OCI-LY7 (cell line): ENCODE results near the gene SPINK5. TPM values are rescaled to one million over a fixed set of nuclear protein-coding genes. Genes with fewer than 3 reads are reported as not detected.
"Not testable (repeated sequence)": the region's sequence is repeated elsewhere in the genome, so short reads cannot be mapped to it uniquely, and the experiment has no call there.

Experiments used
- BruUV-seq: library from RNA; stranded (reverse); fragments of 400-500 nt; replicated peaks from 2 replicates; lab custom pipeline; 2021; lab: Mats Ljungman, UMichigan
- CTCF ChIA-PET: fragments of 300-600 bp; sonication (Branson Sonifier 250); formaldehyde crosslinking; loops from one replicate; lab custom pipeline; 2022; ENCODE audit warnings: antibody characterized with exemption; ENCODE audit not compliant: unreplicated experiment; lab: Charles Lee
- POLR2A ChIA-PET: fragments of 300-600 bp; sonication (Branson Sonifier 250); formaldehyde crosslinking; loops from one replicate; lab custom pipeline; 2022; ENCODE audit warnings: antibody characterized with exemption; lab: Charles Lee
- DNase-seq: peaks from one replicate; pipeline ENCODE4 v3.0.0-alpha.2; 2015; ENCODE audit warnings: low spot score
- H2AFZ ChIP-seq: fragments of 200-600 bp; sonication (generic), shearing (Covaris generic); 2 replicates; pipeline ENCODE4 v1.6.1; 2014; ENCODE audit warnings: mild to moderate bottlenecking, antibody characterized with exemption, low read length, moderate library complexity
- H3K27ac ChIP-seq: fragments of 200-600 bp; sonication (generic); 2 replicates; pipeline ENCODE4 v1.5.1; 2014; ENCODE audit warnings: mixed run types, low read depth, mild to moderate bottlenecking, moderate library complexity, low read length, inconsistent platforms; ENCODE audit not compliant: poor library complexity, severe bottlenecking
- H3K36me3 ChIP-seq: fragments of 200-600 bp; sonication (generic); 2 replicates; pipeline ENCODE4 v1.6.1; 2014; ENCODE audit warnings: mild to moderate bottlenecking, antibody characterized with exemption, low read length, moderate library complexity, mixed read lengths; ENCODE audit not compliant: insufficient read depth
- H3K4me1 ChIP-seq: fragments of 200-600 bp; sonication (generic); 2 replicates; pipeline ENCODE4 v1.5.1; 2014; ENCODE audit warnings: mild to moderate bottlenecking, low read length; ENCODE audit not compliant: insufficient read depth, poor library complexity, severe bottlenecking
- H3K4me2 ChIP-seq: fragments of 200-600 bp; sonication (generic); 2 replicates; pipeline ENCODE4 v1.6.1; 2014; ENCODE audit warnings: mild to moderate bottlenecking, low read length
- H3K4me3 ChIP-seq: fragments of 200-600 bp; sonication (generic); 2 replicates; pipeline ENCODE4 v1.5.1; 2014; ENCODE audit warnings: mild to moderate bottlenecking, low read depth, low read length; ENCODE audit not compliant: poor library complexity, severe bottlenecking
- H3K79me2 ChIP-seq: fragments of 200-600 bp; sonication (generic); 2 replicates; pipeline ENCODE4 v1.6.1; 2016; ENCODE audit warnings: low read depth, mild to moderate bottlenecking, low read length, moderate library complexity, mixed read lengths; ENCODE audit not compliant: insufficient read depth
- H3K9me2 ChIP-seq: fragments of 200-600 bp; sonication (generic); 2 replicates; pipeline ENCODE4 v1.6.1; 2016; ENCODE audit warnings: mild to moderate bottlenecking, low read length, mixed read lengths; ENCODE audit not compliant: insufficient read depth
- H3K9me3 ChIP-seq: fragments of 200-600 bp; sonication (generic); 2 replicates; pipeline ENCODE4 v1.6.1; 2014; ENCODE audit warnings: mild to moderate bottlenecking, mixed run types, low read length, mixed read lengths
- H4K20me1 ChIP-seq: fragments of 200-600 bp; sonication (generic); 2 replicates; pipeline ENCODE4 v1.6.1; 2014; ENCODE audit warnings: mild to moderate bottlenecking, antibody characterized with exemption, low read length, moderate library complexity, mixed read lengths; ENCODE audit not compliant: insufficient read depth
- EZH2phosphoT487 ChIP-seq: fragments of 200-600 bp; sonication (generic); IDR thresholded peaks from 2 replicates; pipeline ENCODE4 v1.6.1; 2018; ENCODE audit warnings: low read depth, borderline replicate concordance, mild to moderate bottlenecking, mixed run types, antibody characterized with exemption, low read length, moderate library complexity, mixed read lengths
- intact Hi-C: fragments of 100-400 bp; cut with micrococcal nuclease; formaldehyde crosslinking; loops from one replicate; pipeline ENCODE4 v1.10.0; 2022; ENCODE audit not compliant: unreplicated experiment
- total RNA-seq, 2 experiments: library from RNA; depleted of rRNA in 1 of 2; stranded (reverse); fragments of >200 nt in 1 of 2; shearing (Covaris generic) in 1 of 2; gene quantifications; 2 replicates each; pipeline ENCODE4 v1.2.3, GENCODE V29; 2014 to 2022
- TF ChIP-seq, protein P1 (sequence below): fragments of 200-600 bp; sonication (generic); conservative IDR thresholded peaks from 2 replicates; pipeline ENCODE4 v1.5.1; 2014; ENCODE audit warnings: mild to moderate bottlenecking, antibody characterized with exemption, low read length, moderate library complexity, mixed read lengths

Gene SPINK5
- total RNA-seq, 2 experiments from 2014 or later, result not detected

DNA sequence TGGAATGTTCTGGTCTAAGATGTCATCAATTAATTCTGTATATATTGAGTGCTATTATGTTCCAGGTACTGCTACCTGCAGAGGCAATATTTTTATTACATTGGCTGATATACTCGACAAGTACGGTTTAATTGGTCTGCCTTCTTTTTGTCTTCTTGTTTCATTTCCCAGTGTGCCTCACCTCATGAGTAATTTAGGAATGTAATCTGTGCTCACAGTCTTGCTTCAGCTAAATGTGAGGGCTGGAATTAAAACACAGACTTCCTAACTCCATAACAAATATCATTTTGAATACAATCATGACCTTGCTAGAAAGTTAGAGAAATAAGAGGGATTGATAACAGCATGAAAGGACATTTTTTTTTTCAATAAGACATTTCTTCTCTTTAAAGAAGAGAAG, 20.1 kb upstream of the SPINK5 start:
- POLR2A ChIA-PET, result interaction anchor here (0.6 to 1.2 kb wide), 3 partner anchors 17 to 53 kb away, joined by 3 read pairs; no protein-coding TSS in a partner anchor

DNA sequence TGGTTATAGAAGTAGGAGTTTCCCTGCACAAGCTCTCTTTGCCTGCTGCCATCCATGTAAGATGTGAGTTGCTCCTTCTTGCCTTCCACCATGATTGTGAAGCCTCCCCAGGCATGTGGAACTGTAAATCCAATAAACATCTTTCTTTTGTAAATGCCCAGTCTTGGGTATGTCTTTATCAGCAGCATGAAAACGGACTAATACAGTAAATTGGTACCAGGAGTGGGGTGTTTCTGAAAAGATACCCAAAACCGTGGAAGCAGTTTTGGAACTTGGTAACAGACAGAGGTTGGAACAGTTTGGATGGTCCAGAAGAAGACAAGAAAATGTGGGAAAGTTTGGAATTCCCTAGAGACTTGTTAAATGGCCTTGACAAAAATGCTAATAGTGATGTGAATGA, 8.6 kb upstream of the SPINK5 start:
- H3K36me3 ChIP-seq, H3K9me3 ChIP-seq, H3K4me3 ChIP-seq, H4K20me1 ChIP-seq, H3K27ac ChIP-seq, H3K4me2 ChIP-seq, DNase-seq, CTCF ChIA-PET, H3K9me2 ChIP-seq, H3K4me1 ChIP-seq, H2AFZ ChIP-seq, intact Hi-C loops, H3K79me2 ChIP-seq, BruUV-seq, POLR2A ChIA-PET: not testable (repeated sequence)

More for the DNA sequence above, 20.1 kb upstream of the SPINK5 start:
- no peak overlapping the region for H3K4me3 ChIP-seq
- no peak for DNase-seq
- H4K20me1 ChIP-seq, result no peaks in the 10 kb centered on the region
- H3K27ac ChIP-seq, result no peak overlapping the region
- H3K9me2 ChIP-seq, result no peaks in the 10 kb centered on the region
- no peaks in the 10 kb centered on the region for H3K9me3 ChIP-seq
- H3K36me3 ChIP-seq, result no peaks in the 10 kb centered on the region
- CTCF ChIA-PET, result no interaction called here
- BruUV-seq, result no TSS peak
- no peak overlapping the region for H2AFZ ChIP-seq
- TF ChIP-seq EZH2phosphoT487, result no peak
- TF ChIP-seq, protein P1, sequence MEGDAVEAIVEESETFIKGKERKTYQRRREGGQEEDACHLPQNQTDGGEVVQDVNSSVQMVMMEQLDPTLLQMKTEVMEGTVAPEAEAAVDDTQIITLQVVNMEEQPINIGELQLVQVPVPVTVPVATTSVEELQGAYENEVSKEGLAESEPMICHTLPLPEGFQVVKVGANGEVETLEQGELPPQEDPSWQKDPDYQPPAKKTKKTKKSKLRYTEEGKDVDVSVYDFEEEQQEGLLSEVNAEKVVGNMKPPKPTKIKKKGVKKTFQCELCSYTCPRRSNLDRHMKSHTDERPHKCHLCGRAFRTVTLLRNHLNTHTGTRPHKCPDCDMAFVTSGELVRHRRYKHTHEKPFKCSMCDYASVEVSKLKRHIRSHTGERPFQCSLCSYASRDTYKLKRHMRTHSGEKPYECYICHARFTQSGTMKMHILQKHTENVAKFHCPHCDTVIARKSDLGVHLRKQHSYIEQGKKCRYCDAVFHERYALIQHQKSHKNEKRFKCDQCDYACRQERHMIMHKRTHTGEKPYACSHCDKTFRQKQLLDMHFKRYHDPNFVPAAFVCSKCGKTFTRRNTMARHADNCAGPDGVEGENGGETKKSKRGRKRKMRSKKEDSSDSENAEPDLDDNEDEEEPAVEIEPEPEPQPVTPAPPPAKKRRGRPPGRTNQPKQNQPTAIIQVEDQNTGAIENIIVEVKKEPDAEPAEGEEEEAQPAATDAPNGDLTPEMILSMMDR, result no peak
- no peak overlapping the region for H3K4me2 ChIP-seq
- H3K4me1 ChIP-seq, result no peaks in the 10 kb centered on the region
- intact Hi-C loops, result no loop called here
- no peaks in the 10 kb centered on the region for H3K79me2 ChIP-seq

DNA sequence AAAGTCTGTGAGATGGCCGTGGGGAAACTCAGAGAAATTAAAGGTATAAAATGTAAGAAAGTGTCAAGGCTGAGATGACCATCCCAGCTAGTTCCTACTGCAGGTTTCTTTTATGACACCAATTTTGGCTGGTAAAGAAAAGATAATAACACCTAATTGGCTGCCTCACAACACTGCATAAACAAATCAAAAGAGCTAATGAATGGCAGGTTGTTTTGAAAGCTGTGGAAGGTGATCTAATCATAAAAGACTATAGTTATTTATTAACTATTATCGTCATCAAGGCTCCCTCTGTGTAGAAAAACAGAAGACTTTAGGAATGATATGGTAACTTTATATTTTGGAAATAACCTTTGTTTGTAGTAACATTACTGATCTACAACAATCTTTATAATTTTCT, 3.5 kb upstream of the SPINK5 start:
- no peak for DNase-seq
- POLR2A ChIA-PET, result interaction anchor here (0.9 to 1.1 kb wide), 2 partner anchors 16 to 177 kb away, joined by 3 read pairs; no protein-coding TSS in a partner anchor
- Histone ChIP-seq H3K9me2 (no peaks in the 10 kb centered on the region), H3K9me3 (0 out of 2 replicates have a peak, but pooled peaks cover 4% of the 10 kb centered on the region), H4K20me1 (no peaks in the 10 kb centered on the region), H3K36me3 (no peaks in the 10 kb centered on the region), H2AFZ (no peak overlapping the region), H3K4me1 (no peaks in the 10 kb centered on the region), H3K27ac (no peak overlapping the region), H3K79me2 (no peaks in the 10 kb centered on the region), H3K4me3 (no peak overlapping the region), H3K4me2 (no peak overlapping the region)
- intact Hi-C loops, result no loop called here
- CTCF ChIA-PET, result no interaction called here
- no TSS peak for BruUV-seq
- TF ChIP-seq EZH2phosphoT487, result no peak
- TF ChIP-seq, protein P1, result no peak
